GM19023 (cell line): ENCODE measurements around the gene MAP4K5.

Experiments
- ATAC-seq: cut with Tn5 transposase; IDR thresholded peaks from one replicate; pipeline ENCODE4 v1.9.1; 2021; ENCODE audit warnings: mild to moderate bottlenecking, moderate library complexity; ENCODE audit not compliant: unreplicated experiment

The MAP4K5 gene

GRCh38 chr14:50479041-50479440 is 53.3 kb downstream of the MAP4K5 start:
- ATAC-seq = no peak

- no peak for ATAC-seq
Observed at GRCh38 chr14:50477760-50478159, 54.6 kb downstream of the MAP4K5 start.

GRCh38 chr14:50476134-50476533 is 56.2 kb downstream of the MAP4K5 start:
- no peak for ATAC-seq

- ATAC-seq = no peak
Observed at GRCh38 chr14:50475460-50475859, 56.9 kb downstream of the MAP4K5 start.

- no peak for ATAC-seq
Observed at GRCh38 chr14:50471838-50472465, 60.4 kb downstream of the MAP4K5 start.

- ATAC-seq = no peak
Observed at GRCh38 chr14:50469982-50470381, 62.4 kb downstream of the MAP4K5 start.

- ATAC-seq = no peak
Observed at GRCh38 chr14:50462111-50462510, 70.3 kb downstream of the MAP4K5 start.

GRCh38 chr14:50453869-50454268 is 78.5 kb downstream of the MAP4K5 start:
- ATAC-seq = no peak

- ATAC-seq = no peak
Observed at GRCh38 chr14:50452979-50453705, 79.2 kb downstream of the MAP4K5 start.

GRCh38 chr14:50452296-50452695 is 80.1 kb downstream of the MAP4K5 start:
- no peak for ATAC-seq

GRCh38 chr14:50451854-50452253 is 80.5 kb downstream of the MAP4K5 start:
- ATAC-seq = no peak

- ATAC-seq = no peak
Observed at GRCh38 chr14:50447461-50447860, 84.9 kb downstream of the MAP4K5 start.

GRCh38 chr14:50434528-50434927 is 97.8 kb downstream of the MAP4K5 start:
- ATAC-seq = no peak

- no peak for ATAC-seq
Observed at GRCh38 chr14:50432131-50432530, 100.2 kb downstream of the MAP4K5 start.

GRCh38 chr14:50425816-50426215 is 106.6 kb downstream of the MAP4K5 start:
- ATAC-seq = no peak

GRCh38 chr14:50425105-50425504 is 107.3 kb downstream of the MAP4K5 start:
- ATAC-seq = no peak

GRCh38 chr14:50423529-50423928 is 108.8 kb downstream of the MAP4K5 start:
- no peak for ATAC-seq

GRCh38 chr14:50421499-50421898 is 110.9 kb downstream of the MAP4K5 start:
- ATAC-seq = no peak

GRCh38 chr14:50417853-50418252 is 114.5 kb downstream of the MAP4K5 start:
- no peak for ATAC-seq

GRCh38 chr14:50410921-50411320 is 121.4 kb downstream of the MAP4K5 start:
- ATAC-seq = no peak

- no peak for ATAC-seq
Observed at GRCh38 chr14:50410071-50410470, 122.3 kb downstream of the MAP4K5 start.

- ATAC-seq = no peak
Observed at GRCh38 chr14:50407111-50407812, 125.1 kb downstream of the MAP4K5 start.
